SK-N-MC (cell line): Measurements from ENCODE around the gene PGGHG.

Experiments used
- DNase-seq: peaks from one replicate; pipeline ENCODE4 v3.0.0-alpha.2; 2011; ENCODE audit warnings: low read depth, low spot score
- H3K27ac ChIP-seq: fragments of 200-600 bp; sonication (generic); 2 replicates; pipeline ENCODE4 v1.5.1; 2016; ENCODE audit warnings: mixed run types
- H3K36me3 ChIP-seq: fragments of 200-600 bp; sonication (generic); 2 replicates; pipeline ENCODE4 v1.6.1; 2017; ENCODE audit warnings: antibody characterized with exemption, low read length, mixed read lengths; ENCODE audit not compliant: insufficient read depth
- H3K4me3 ChIP-seq: fragments of 200-600 bp; sonication (generic); 2 replicates; pipeline ENCODE4 v1.5.1; 2016
- H3K9ac ChIP-seq: fragments of 200-600 bp; sonication (generic); 2 replicates; pipeline ENCODE4 v1.8.0; 2017; ENCODE audit warnings: mixed run types, mixed read lengths; ENCODE audit not compliant: insufficient read length
- H3K9me3 ChIP-seq: fragments of 200-600 bp; sonication (generic); 2 replicates; pipeline ENCODE4 v1.6.1; 2017; ENCODE audit warnings: low read depth, mild to moderate bottlenecking, antibody characterized with exemption, low read length, moderate library complexity, mixed read lengths
- EZH2 ChIP-seq: fragments of 200-600 bp; sonication (generic); IDR thresholded peaks from one replicate; pipeline ENCODE4 v1.6.1; 2017; ENCODE audit warnings: antibody characterized with exemption
- FOXP2 ChIP-seq: optimal IDR thresholded peaks from 2 replicates; pipeline ENCODE3; 2011; ENCODE audit warnings: mild to moderate bottlenecking, moderate library complexity; ENCODE audit not compliant: insufficient read depth; ENCODE audit errors: extremely low read length, control extremely low read depth
- POLR2AphosphoS5 ChIP-seq: IDR thresholded peaks from 2 replicates; pipeline ENCODE4 v1.6.1; 2012; ENCODE audit warnings: mild to moderate bottlenecking, low read depth, low read length, borderline replicate concordance

The PGGHG gene

DNA sequence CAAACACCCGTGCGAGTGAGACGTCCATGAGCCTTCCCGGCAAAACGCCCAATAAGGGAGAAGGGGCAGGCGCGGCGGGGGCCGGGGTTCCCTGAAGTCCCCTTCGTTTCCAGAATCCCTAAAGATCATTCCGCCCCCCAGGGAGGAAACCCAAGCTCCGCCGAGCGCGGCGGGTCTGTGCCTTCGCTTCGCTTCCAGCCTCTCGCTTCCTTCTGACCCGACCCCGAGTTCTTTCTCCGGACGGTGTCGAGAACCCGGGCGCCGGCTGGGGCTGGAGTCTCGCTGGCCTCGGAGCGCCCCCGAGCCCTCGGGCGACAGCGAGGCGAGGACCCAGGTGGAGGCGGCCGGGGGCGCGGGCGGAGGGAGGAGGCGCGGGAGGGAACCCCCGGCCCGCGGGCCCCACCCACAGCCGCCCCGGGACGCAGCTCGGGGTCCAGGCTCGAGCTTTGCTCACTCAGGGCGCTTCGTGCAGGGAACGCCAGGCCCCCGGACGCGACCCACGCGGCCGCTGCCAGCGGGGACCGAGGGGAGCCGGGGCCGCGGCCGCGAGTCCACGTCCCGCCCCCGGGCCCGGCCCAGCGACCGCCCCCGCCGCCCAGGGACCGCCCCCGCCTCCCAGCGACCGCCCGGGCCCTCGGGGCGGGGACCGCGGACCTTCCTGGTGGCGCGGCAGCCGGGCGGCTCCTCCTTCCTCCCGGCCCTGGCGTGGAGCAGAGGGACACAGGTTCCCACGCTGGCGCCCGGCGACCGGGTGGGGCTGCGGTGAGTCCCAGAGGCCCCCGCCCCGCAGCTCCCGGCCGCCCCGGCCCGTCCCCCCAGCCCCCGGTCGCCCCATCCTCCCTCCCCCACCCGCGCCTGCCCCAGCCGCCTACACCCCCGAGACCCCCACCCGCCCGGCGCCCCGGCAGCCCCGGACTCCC lies at the start of gene PGGHG:
Gene PGGHG, plus strand, starts transcription at position 649 of the 920 bp plus-strand sequence. CDS start 691 bp downstream, outside the sequence.
- Histone ChIP-seq H3K9ac (peak within 1 kb of the TSS; percentile 68), H3K9me3 (no peaks in the 10 kb centered on the region), H3K4me3 (peak within 1 kb of the TSS; percentile 75), H3K36me3 (no peaks in the 10 kb centered on the region; the same call in 1 of the 2 replicates), H3K27ac (no peak within 1 kb of the TSS)
- TF ChIP-seq EZH2 (no peak), FOXP2 (no peak), POLR2AphosphoS5 (no peak; the same call in 1 of the 2 replicates)
- no peak for DNase-seq

DNA sequence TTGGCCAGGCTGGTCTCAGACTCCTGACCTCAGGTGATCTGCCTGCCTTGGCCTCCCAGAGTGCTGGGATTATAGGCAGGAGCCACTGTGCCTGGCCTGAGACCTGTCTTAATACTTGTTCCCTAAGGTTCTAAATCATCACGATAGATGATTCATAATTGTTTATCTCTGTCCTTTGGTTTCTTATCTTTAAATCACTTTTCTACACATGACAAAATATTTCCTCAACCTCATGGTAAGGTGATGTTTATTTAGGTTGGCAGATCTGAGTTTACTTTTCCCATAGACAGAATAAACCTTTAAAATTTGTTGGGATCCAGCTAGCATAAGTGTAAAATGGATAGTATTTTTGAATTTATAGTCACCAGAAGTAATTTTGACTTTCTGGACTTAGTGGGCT lies 48.6 kb upstream of the PGGHG start:
- Histone ChIP-seq H3K9me3 (no peaks in the 10 kb centered on the region), H3K36me3 (peaks cover 58% of the 10 kb centered on the region), H3K4me3 (no peak overlapping the region), H3K27ac (no peak overlapping the region), H3K9ac (no peak overlapping the region)
- no peak for DNase-seq
- TF ChIP-seq FOXP2: no peak
- TF ChIP-seq EZH2: no peak
- no peak for TF ChIP-seq POLR2AphosphoS5

DNA sequence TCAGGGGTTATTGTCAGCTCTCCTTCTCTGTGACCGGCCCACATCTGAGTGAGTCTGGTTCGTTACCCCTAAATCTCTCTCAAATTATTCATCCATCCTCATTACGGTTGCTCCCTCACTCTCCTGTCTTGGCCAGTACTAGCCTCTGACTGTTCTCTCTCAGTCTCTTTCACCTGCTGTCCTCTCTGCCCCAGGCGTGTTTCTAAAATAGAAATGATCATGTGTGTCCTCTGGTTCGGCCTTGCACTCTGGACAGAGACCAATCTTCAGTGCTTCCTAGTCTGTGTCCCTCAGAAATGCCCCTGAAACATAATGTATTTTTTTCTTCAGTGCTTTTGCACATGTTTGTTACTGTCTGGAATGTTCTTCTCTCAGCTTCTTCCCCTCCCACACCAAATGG lies 47.3 kb upstream of the PGGHG start:
- H3K36me3 ChIP-seq: peaks cover 71% of the 10 kb centered on the region
- no peak for TF ChIP-seq POLR2AphosphoS5
- no peak for TF ChIP-seq EZH2
- no peak for TF ChIP-seq FOXP2
- no peak overlapping the region for H3K4me3 ChIP-seq
- H3K9me3 ChIP-seq: no peaks in the 10 kb centered on the region
- no peak overlapping the region for H3K9ac ChIP-seq
- H3K27ac ChIP-seq: no peak overlapping the region
- no peak for DNase-seq

DNA sequence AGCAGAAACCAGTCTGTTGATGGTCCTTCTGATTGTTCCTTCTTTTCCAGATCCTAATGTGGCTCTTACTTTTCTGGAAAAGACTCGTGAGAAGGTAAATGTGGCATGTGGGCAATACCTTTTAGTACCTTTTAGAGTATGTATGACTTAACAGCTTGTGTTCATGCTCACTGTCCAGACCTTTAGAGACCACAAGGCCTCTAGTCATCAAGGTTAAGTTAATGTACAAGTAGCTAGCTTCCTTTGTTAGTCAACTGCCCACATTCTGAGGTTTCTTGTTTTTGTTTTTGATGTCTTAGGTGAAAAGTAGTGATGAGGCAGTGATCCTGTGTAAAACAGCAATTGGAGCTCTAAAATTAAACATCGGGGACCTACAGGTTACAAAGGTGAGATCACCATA lies 44.5 kb upstream of the PGGHG start:
- Histone ChIP-seq H3K9me3 (no peaks in the 10 kb centered on the region), H3K36me3 (peaks cover 90% of the 10 kb centered on the region), H3K9ac (no peak overlapping the region), H3K27ac (no peak overlapping the region), H3K4me3 (no peak overlapping the region)
- no peak for DNase-seq
- TF ChIP-seq FOXP2 (no peak), EZH2 (no peak), POLR2AphosphoS5 (no peak)

- H3K36me3 ChIP-seq: peaks cover 86% of the 10 kb centered on the region
- no peak for TF ChIP-seq FOXP2
- no peak for TF ChIP-seq POLR2AphosphoS5
- TF ChIP-seq EZH2: no peak
- no peaks in the 10 kb centered on the region for H3K9me3 ChIP-seq
- no peak overlapping the region for H3K9ac ChIP-seq
- no peak overlapping the region for H3K27ac ChIP-seq
- H3K4me3 ChIP-seq: no peak overlapping the region
- no peak for DNase-seq
Measured at GRCh38 chr11:249062-249461, 39.9 kb upstream of the PGGHG start.

DNA sequence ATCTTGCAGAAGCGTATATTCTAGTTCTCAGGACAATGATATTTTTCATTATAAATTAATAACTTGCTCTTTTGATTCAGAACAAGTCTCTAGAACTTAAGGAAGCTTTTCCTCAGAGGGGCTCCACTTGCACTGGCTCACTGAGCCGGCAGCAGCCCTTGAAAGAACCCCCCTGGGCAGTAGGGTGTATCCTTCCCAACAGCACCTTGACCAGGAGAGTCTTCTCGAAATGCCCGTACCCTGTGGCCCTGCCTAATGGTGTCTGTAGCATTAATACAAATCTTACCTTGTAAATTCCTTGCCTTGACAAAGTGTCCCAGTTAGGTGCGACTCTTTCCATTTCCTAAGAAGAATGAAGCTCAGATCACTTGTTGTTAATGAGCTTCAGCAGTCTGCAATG lies 38.7 kb upstream of the PGGHG start:
- H3K9ac ChIP-seq: no peak overlapping the region
- H3K9me3 ChIP-seq: no peaks in the 10 kb centered on the region
- H3K36me3 ChIP-seq: peaks cover 74% of the 10 kb centered on the region
- TF ChIP-seq FOXP2 (no peak), EZH2 (no peak), POLR2AphosphoS5 (no peak)
- DNase-seq: no peak
- H3K4me3 ChIP-seq: no peak overlapping the region
- no peak overlapping the region for H3K27ac ChIP-seq

DNA sequence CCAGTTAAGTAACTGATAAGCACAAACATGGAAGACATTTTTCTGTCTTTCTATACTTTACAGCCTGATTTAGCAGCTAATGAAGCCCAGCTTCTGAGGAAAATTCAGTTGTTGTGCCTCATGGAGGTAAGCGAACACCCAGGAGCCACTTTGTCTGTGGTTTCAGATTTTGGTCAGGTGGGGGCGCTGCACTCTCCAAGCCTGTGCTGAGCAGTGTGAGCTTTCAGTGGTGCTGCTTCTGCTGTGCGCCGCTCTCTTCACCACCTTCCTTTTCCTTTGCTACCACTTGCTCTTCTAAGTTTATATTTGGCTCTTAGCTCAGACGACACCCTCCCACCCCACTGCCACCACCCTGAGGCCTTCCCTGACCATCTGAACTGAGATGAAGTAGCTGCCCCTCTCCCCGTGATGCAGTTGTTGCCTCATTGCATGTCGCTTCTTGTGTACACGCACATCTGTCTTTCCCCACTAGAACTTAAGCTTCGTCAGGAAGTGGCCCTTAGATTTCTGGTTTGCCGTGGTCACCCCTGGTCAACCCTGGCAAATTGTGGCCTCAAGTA lies 38.1 kb upstream of the PGGHG start:
- no peak for DNase-seq

DNA sequence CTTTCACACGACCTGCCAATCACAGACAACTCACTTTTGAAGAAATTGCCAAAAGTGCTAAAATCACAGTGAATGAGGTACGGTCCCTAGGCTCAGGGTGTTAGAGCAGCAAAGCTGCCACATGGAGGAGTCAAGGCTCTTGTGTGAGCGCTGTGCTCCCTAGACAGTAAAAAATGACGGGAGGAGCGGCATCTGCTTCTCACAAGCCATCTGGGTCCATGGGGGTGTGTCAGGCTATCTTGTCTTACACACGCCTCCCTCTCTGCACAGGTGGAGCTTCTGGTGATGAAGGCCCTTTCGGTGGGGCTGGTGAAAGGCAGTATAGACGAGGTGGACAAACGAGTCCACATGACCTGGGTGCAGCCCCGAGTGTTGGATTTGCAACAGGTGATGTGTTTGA lies 37.4 kb upstream of the PGGHG start:
- no peak overlapping the region for H3K9ac ChIP-seq
- no peak overlapping the region for H3K27ac ChIP-seq
- no peak for TF ChIP-seq EZH2
- TF ChIP-seq POLR2AphosphoS5: no peak
- no peak for TF ChIP-seq FOXP2
- no peak overlapping the region for H3K4me3 ChIP-seq
- DNase-seq: no peak
- peaks cover 61% of the 10 kb centered on the region for H3K36me3 ChIP-seq
- no peaks in the 10 kb centered on the region for H3K9me3 ChIP-seq

More for the DNA sequence above, 38.1 kb upstream of the PGGHG start:
- H3K36me3 ChIP-seq: peaks cover 68% of the 10 kb centered on the region
- TF ChIP-seq POLR2AphosphoS5 (no peak), EZH2 (no peak), FOXP2 (no peak)
- H3K27ac ChIP-seq: peak overlapping the region; percentile 35; the same call in 1 of the 2 replicates
- H3K9me3 ChIP-seq: no peaks in the 10 kb centered on the region
- no peak overlapping the region for H3K9ac ChIP-seq
- H3K4me3 ChIP-seq: no peak overlapping the region
